Lower leg skin (tissue), 3 donors: ENCODE data around the gene GRIN3A.

Source experiments
- POLR2A ChIP-seq, 2 donors: fragments of 450-650 bp; IDR thresholded peaks; one replicate each; pipeline ENCODE4 v1.6.1; 2016 to 2017; ENCODE audit warnings: antibody characterized with exemption in 2 of 2, mild to moderate bottlenecking in 1 of 2, moderate library complexity in 1 of 2
- TF ChIP-seq, protein P1 (sequence below), 3 donors: fragments of 450-650 bp; IDR thresholded peaks; one replicate each; pipeline ENCODE4 v1.5.1; 2016; ENCODE audit warnings: antibody characterized with exemption in 3 of 3, mild to moderate bottlenecking in 3 of 3, moderate library complexity in 2 of 3

GRCh38 chr9:101738566-101739183, at the start of gene GRIN3A:
- TF ChIP-seq, protein P1, sequence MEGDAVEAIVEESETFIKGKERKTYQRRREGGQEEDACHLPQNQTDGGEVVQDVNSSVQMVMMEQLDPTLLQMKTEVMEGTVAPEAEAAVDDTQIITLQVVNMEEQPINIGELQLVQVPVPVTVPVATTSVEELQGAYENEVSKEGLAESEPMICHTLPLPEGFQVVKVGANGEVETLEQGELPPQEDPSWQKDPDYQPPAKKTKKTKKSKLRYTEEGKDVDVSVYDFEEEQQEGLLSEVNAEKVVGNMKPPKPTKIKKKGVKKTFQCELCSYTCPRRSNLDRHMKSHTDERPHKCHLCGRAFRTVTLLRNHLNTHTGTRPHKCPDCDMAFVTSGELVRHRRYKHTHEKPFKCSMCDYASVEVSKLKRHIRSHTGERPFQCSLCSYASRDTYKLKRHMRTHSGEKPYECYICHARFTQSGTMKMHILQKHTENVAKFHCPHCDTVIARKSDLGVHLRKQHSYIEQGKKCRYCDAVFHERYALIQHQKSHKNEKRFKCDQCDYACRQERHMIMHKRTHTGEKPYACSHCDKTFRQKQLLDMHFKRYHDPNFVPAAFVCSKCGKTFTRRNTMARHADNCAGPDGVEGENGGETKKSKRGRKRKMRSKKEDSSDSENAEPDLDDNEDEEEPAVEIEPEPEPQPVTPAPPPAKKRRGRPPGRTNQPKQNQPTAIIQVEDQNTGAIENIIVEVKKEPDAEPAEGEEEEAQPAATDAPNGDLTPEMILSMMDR (IDR thresholded peaks at IDR 0.05) = no peak
- TF ChIP-seq POLR2A (IDR thresholded peaks at IDR 0.05) = no peak
